Activated T-helper 1 cell treated with anti-CD3 and anti-CD28 coated beads, Interleukin-12 subunit alpha, Interleukin-12 subunit beta, Interleukin-2, Interleukin-4 antibody, amounts not matched to agents 30 ng/mL and 10 ng/mL and 1 ng/mL, durations not matched to agents 14 hours and 24 hours and 36 hours (primary cell): Measurements from ENCODE around the gene MBD1. TPM values are rescaled to one million over a fixed set of nuclear protein-coding genes. Genes with fewer than 3 reads are reported as not detected.
A peak's percentile ranks its signal among the peaks of the same experiment; 100 is the strongest.
"Not testable (repeated sequence)": the region's sequence is repeated elsewhere in the genome, so short reads cannot be mapped to it uniquely, and the experiment has no call there.

Source experiments
- DNase-seq: peaks from one replicate; pipeline ENCODE4 v3.0.0; 2021; ENCODE audit warnings: low spot score
- H3K27ac Mint-ChIP-seq: one replicate; pipeline ENCODE4 v1.8.0; 2021; ENCODE audit warnings: mild to moderate bottlenecking, mixed read lengths
- H3K27me3 Mint-ChIP-seq: one replicate; pipeline ENCODE4 v1.8.0; 2022; ENCODE audit warnings: mild to moderate bottlenecking, moderate library complexity, mixed read lengths; ENCODE audit not compliant: insufficient read depth
- H3K36me3 Mint-ChIP-seq: one replicate; pipeline ENCODE4 v1.8.0; 2021; ENCODE audit warnings: low read depth, mixed read lengths
- H3K4me1 Mint-ChIP-seq: one replicate; pipeline ENCODE4 v1.8.0; 2021; ENCODE audit warnings: low read depth, mixed read lengths
- H3K4me3 Mint-ChIP-seq: one replicate; pipeline ENCODE4 v1.8.0; 2021; ENCODE audit warnings: mild to moderate bottlenecking, moderate library complexity, mixed read lengths
- H3K9me3 Mint-ChIP-seq: one replicate; pipeline ENCODE4 v1.8.0; 2021; ENCODE audit warnings: mixed read lengths
- intact Hi-C: fragments of 100-400 bp; cut with micrococcal nuclease; formaldehyde crosslinking; loops from one replicate; pipeline ENCODE4 v1.15.1; 2024
- total RNA-seq: library from RNA; stranded (reverse); gene quantifications from 2 replicates; pipeline ENCODE4 v1.2.3, GENCODE V29; 2022

MBD1 gene, protein sequence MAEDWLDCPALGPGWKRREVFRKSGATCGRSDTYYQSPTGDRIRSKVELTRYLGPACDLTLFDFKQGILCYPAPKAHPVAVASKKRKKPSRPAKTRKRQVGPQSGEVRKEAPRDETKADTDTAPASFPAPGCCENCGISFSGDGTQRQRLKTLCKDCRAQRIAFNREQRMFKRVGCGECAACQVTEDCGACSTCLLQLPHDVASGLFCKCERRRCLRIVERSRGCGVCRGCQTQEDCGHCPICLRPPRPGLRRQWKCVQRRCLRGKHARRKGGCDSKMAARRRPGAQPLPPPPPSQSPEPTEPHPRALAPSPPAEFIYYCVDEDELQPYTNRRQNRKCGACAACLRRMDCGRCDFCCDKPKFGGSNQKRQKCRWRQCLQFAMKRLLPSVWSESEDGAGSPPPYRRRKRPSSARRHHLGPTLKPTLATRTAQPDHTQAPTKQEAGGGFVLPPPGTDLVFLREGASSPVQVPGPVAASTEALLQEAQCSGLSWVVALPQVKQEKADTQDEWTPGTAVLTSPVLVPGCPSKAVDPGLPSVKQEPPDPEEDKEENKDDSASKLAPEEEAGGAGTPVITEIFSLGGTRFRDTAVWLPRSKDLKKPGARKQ
- total RNA-seq: 94.8 and 95.2 TPM in 2 replicates

- H3K27ac Mint-ChIP-seq: peak within 1 kb of the TSS; percentile 87
- peaks cover 40% of the 10 kb centered on the region for H3K4me1 Mint-ChIP-seq
- peak within 1 kb of the TSS; percentile 91 for H3K4me3 Mint-ChIP-seq
- H3K9me3 Mint-ChIP-seq: no peaks in the 10 kb centered on the region
- intact Hi-C loops: loop anchor here (1.0 to 10.0 kb wide), 12 partner anchors 15 to 1337 kb away; partner anchors contain the start of genes ACAA2, CFAP53, ELAC1 and ME2
- peak; percentile 94 for DNase-seq
- H3K36me3 Mint-ChIP-seq: peaks cover 56% of the 10 kb centered on the region
- H3K27me3 Mint-ChIP-seq: no peaks in the 10 kb centered on the region
Measured at GRCh38 chr18:50281295-50281971, at the start of gene MBD1. MBD1 (minus strand) TSS chr18:50281523; CDS start chr18:50279992, 1,531 bp downstream.

- Mint-ChIP-seq H3K4me3 (no peak overlapping the region), H3K27ac (no peak overlapping the region), H3K36me3 (peaks cover 1% of the 10 kb centered on the region), H3K9me3 (peaks cover 4% of the 10 kb centered on the region), H3K4me1 (no peaks in the 10 kb centered on the region), H3K27me3 (peaks cover 23% of the 10 kb centered on the region)
- DNase-seq: no peak
- intact Hi-C loops: no loop called here
Measured at GRCh38 chr18:50330176-50330575, 48.9 kb upstream of the MBD1 start.

- no peak overlapping the region for H3K27ac Mint-ChIP-seq
- H3K4me1 Mint-ChIP-seq: no peaks in the 10 kb centered on the region
- no peak overlapping the region for H3K4me3 Mint-ChIP-seq
- intact Hi-C loops: no loop called here
- H3K9me3 Mint-ChIP-seq: peaks cover 4% of the 10 kb centered on the region
- peaks cover 1% of the 10 kb centered on the region for H3K36me3 Mint-ChIP-seq
- H3K27me3 Mint-ChIP-seq: peaks cover 20% of the 10 kb centered on the region
- no peak for DNase-seq
Measured at GRCh38 chr18:50327983-50328382, 46.7 kb upstream of the MBD1 start.

GRCh38 chr18:50320719-50321118 lies 39.4 kb upstream of the MBD1 start:
- Mint-ChIP-seq H3K27me3 (peaks cover 5% of the 10 kb centered on the region), H3K4me1 (peaks cover 19% of the 10 kb centered on the region), H3K4me3 (peak overlapping the region; percentile 67), H3K36me3 (no peaks in the 10 kb centered on the region), H3K9me3 (no peaks in the 10 kb centered on the region), H3K27ac (peak overlapping the region; percentile 50)
- intact Hi-C loops: no loop called here
- no peak for DNase-seq

DNA sequence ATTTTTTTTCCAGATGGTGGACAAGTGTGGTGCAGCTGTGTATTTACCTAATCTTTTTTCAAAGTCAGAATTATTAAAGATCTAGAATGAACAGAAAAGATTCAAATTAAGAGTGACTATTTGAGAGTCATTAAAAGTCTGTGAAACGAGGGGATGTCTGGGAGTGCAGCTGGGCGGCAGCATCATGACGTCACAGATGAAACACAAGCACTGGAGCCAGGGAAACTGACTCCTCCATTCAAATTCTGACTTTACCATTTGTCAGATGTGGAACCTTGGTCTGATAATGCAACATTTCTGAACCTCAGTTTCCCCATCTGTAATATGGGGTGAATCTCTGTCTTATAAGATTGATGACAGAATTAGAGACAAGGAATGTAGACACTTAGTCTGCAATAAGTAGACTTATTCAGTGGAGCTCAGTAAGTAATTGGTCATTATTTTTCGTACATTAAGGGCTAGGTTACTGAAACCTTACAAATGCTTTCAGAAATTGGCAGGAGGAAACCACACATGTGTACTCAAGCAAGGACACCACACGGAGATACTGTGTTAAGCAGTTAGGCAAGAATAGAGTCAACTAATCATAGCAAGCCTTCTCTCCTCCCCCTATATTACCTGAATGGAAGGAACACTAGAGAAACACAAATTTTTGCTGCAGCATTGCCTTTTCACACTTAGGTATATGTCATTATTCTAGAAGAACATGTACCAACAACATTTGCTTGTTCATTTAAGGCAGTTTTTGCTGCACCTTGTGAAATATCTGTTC lies 34.0 kb upstream of the MBD1 start:
- Mint-ChIP-seq H3K4me3 (no peak overlapping the region), H3K36me3 (no peaks in the 10 kb centered on the region), H3K27ac (no peak overlapping the region), H3K4me1 (peaks cover 8% of the 10 kb centered on the region), H3K9me3 (no peaks in the 10 kb centered on the region), H3K27me3 (peaks cover 20% of the 10 kb centered on the region)
- DNase-seq: no peak
- intact Hi-C loops: no loop called here

GRCh38 chr18:50313873-50314460 lies 32.6 kb upstream of the MBD1 start:
- Mint-ChIP-seq H3K27me3 (peaks cover 20% of the 10 kb centered on the region), H3K36me3 (no peaks in the 10 kb centered on the region), H3K4me3 (no peak overlapping the region), H3K4me1 (no peaks in the 10 kb centered on the region), H3K27ac (no peak overlapping the region), H3K9me3 (no peaks in the 10 kb centered on the region)
- DNase-seq: no peak
- intact Hi-C loops: no loop called here

GRCh38 chr18:50313031-50313607 lies 31.8 kb upstream of the MBD1 start:
- H3K4me3 Mint-ChIP-seq: no peak overlapping the region
- H3K4me1 Mint-ChIP-seq: peaks cover 7% of the 10 kb centered on the region
- no peak overlapping the region for H3K27ac Mint-ChIP-seq
- DNase-seq: no peak
- H3K9me3 Mint-ChIP-seq: no peaks in the 10 kb centered on the region
- no peaks in the 10 kb centered on the region for H3K36me3 Mint-ChIP-seq
- peaks cover 20% of the 10 kb centered on the region for H3K27me3 Mint-ChIP-seq
- intact Hi-C loops: no loop called here

GRCh38 chr18:50312296-50313030 lies 31.1 kb upstream of the MBD1 start:
- no peaks in the 10 kb centered on the region for H3K36me3 Mint-ChIP-seq
- H3K27ac Mint-ChIP-seq: no peak overlapping the region
- H3K27me3 Mint-ChIP-seq: peaks cover 19% of the 10 kb centered on the region
- intact Hi-C loops: no loop called here
- H3K4me1 Mint-ChIP-seq: peaks cover 13% of the 10 kb centered on the region
- no peak overlapping the region for H3K4me3 Mint-ChIP-seq
- DNase-seq: no peak
- no peaks in the 10 kb centered on the region for H3K9me3 Mint-ChIP-seq

DNA sequence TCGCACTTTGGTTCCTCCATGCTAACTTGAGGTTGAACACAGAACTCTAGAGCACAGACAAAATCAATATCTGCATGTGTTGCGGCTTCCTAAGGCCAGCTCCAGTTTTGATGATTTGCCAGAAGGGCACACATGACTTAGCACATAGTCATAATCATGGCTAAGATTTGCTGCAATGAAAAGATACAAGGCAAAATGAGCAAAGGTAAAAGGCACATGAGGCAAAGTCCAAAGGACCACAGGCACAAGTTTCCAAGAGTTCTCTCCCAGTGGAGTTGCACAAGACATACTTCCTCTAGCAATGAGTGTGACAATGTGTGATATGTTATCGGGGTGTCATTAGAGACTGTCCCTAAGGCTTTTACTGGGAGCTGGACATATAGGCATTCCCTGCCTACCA lies 30.3 kb upstream of the MBD1 start:
- Mint-ChIP-seq H3K4me3 (no peak overlapping the region), H3K27ac (no peak overlapping the region), H3K36me3 (no peaks in the 10 kb centered on the region), H3K4me1 (peaks cover 18% of the 10 kb centered on the region), H3K9me3 (no peaks in the 10 kb centered on the region), H3K27me3 (peaks cover 16% of the 10 kb centered on the region)
- intact Hi-C loops: no loop called here
- DNase-seq: no peak

DNA sequence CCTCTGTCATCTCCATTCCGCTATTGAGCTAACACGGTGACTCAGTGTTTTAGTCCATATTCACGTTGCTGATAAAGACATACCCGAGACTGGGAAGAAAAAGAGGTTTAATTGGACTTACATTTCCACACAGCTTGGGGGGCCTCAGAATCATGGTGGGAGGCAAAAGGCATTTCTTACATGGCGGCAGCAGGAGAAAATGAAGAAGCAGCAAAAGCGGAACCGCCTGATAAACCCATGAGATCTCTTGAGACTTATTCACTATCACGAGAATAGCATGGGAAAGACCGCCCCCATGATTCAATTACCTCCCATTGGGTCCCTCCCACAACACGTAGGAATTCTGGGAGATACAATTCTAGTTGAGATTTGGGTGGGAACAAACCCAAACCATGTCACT lies 28.8 kb upstream of the MBD1 start:
- H3K27ac Mint-ChIP-seq: no peak overlapping the region
- H3K36me3 Mint-ChIP-seq: peaks cover 2% of the 10 kb centered on the region
- H3K27me3 Mint-ChIP-seq: peaks cover 21% of the 10 kb centered on the region
- H3K4me1 Mint-ChIP-seq: peaks cover 18% of the 10 kb centered on the region
- no peak for DNase-seq
- no peak overlapping the region for H3K4me3 Mint-ChIP-seq
- peaks cover 10% of the 10 kb centered on the region for H3K9me3 Mint-ChIP-seq
- intact Hi-C loops: no loop called here

DNA sequence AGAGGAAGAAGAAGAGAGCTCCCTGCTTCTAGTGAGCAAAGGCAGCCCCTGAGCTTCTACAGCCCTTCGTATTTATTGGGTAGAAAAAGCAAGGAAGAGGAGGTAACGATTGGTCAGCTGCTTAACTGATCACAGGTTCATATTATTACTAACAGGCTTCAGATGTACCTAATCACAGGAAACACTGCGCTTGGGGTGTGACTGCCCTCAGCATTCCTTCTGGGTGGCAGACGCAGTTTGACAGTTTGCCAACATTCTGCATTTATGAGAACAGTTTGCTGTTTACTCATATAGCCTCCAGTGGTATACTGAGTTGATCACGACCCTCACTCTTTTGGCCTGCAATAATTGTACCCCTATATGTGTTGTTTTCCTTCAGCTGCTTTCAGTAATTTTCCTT lies 27.5 kb upstream of the MBD1 start:
- intact Hi-C loops: loop anchor here (5.0 kb wide), 1 partner anchor 497 kb away; the partner anchor contains the start of gene ACAA2
- not testable (repeated sequence) for H3K27ac Mint-ChIP-seq, H3K4me3 Mint-ChIP-seq, DNase-seq, H3K36me3 Mint-ChIP-seq
- peaks cover 18% of the 10 kb centered on the region for H3K4me1 Mint-ChIP-seq
- H3K9me3 Mint-ChIP-seq: peaks cover 11% of the 10 kb centered on the region
- H3K27me3 Mint-ChIP-seq: peaks cover 26% of the 10 kb centered on the region
